Neural cell (in vitro differentiated cells): ENCODE results near the gene CPN1. TPM values are rescaled to one million over a fixed set of nuclear protein-coding genes. Genes with fewer than 3 reads are reported as not detected.

Experiments
- H2AFZ ChIP-seq: fragments of 200-600, 300-800 bp; sonication (generic), shearing (Covaris generic); 2 replicates; pipeline ENCODE4 v1.6.0; 2014; ENCODE audit warnings: low read depth, mild to moderate bottlenecking, antibody characterized with exemption, low read length, moderate library complexity
- H3F3A ChIP-seq: fragments of 200-600 bp; shearing (Covaris generic); 2 replicates; pipeline ENCODE4 v1.6.1; 2016; ENCODE audit warnings: mild to moderate bottlenecking, moderate library complexity, mixed read lengths, antibody characterized with exemption, low read length; ENCODE audit not compliant: insufficient read depth, poor library complexity, severe bottlenecking
- H3K27ac ChIP-seq: fragments of 200-600, 300-800 bp; sonication (generic), shearing (Covaris generic); 2 replicates; pipeline ENCODE4 v1.5.1; 2014; ENCODE audit warnings: mild to moderate bottlenecking, low read length, moderate library complexity
- H3K27me3 ChIP-seq: fragments of 300-800, 200-600 bp; sonication (generic), shearing (Covaris generic); 2 replicates; pipeline ENCODE4 v1.6.0; 2014; ENCODE audit warnings: mild to moderate bottlenecking, low read depth, low read length, moderate library complexity; ENCODE audit not compliant: insufficient read depth
- H3K36me3 ChIP-seq: fragments of 300-800, 200-600 bp; sonication (generic), shearing (Covaris generic); 2 replicates; pipeline ENCODE4 v1.5.1; 2014; ENCODE audit warnings: mild to moderate bottlenecking, antibody characterized with exemption, low read length, moderate library complexity; ENCODE audit not compliant: insufficient read depth
- H3K4me2 ChIP-seq: fragments of 300-800, 200-600 bp; sonication (generic), shearing (Covaris generic); 2 replicates; pipeline ENCODE4 v1.6.0; 2014; ENCODE audit warnings: mild to moderate bottlenecking, low read length
- H3K4me3 ChIP-seq: fragments of 300-800, 200-600 bp; sonication (generic), shearing (Covaris generic); 2 replicates; pipeline ENCODE4 v1.5.1; 2014; ENCODE audit warnings: mild to moderate bottlenecking, low read length, moderate library complexity
- H3K79me2 ChIP-seq: fragments of 200-600 bp; shearing (Covaris generic); replicated peaks from 2 replicates; pipeline ENCODE4 v1.6.0; 2014; ENCODE audit warnings: mild to moderate bottlenecking, low read length, moderate library complexity; ENCODE audit not compliant: insufficient read depth
- H3K9ac ChIP-seq: fragments of 300-800, 200-600 bp; sonication (generic), shearing (Covaris generic); 2 replicates; pipeline ENCODE4 v1.6.1; 2016; ENCODE audit warnings: mild to moderate bottlenecking, low read length, mixed read lengths
- H3K9me2 ChIP-seq: fragments of 200-600 bp; shearing (Covaris generic); 2 replicates; pipeline ENCODE4 v1.6.1; 2016; ENCODE audit warnings: mild to moderate bottlenecking, low read length, mixed read lengths; ENCODE audit not compliant: insufficient read depth
- H3K9me3 ChIP-seq: fragments of 200-600, 300-800 bp; sonication (generic), shearing (Covaris generic); 2 replicates; pipeline ENCODE4 v1.6.1; 2016; ENCODE audit warnings: mild to moderate bottlenecking, mixed run types, low read length, moderate library complexity, mixed read lengths
- H4K20me1 ChIP-seq: fragments of 200-600 bp; shearing (Covaris generic); 2 replicates; pipeline ENCODE4 v1.6.1; 2016; ENCODE audit warnings: mild to moderate bottlenecking, mixed run types; ENCODE audit not compliant: insufficient read depth
- EP300 ChIP-seq: fragments of 450-650 bp; conservative IDR thresholded peaks from 2 replicates; pipeline ENCODE4 v1.6.1; 2014; ENCODE audit warnings: antibody characterized with exemption, mild to moderate bottlenecking, moderate library complexity; ENCODE audit not compliant: poor library complexity, severe bottlenecking
- EZH2 ChIP-seq: fragments of 200-600, 300-800 bp; shearing (Covaris generic), sonication (generic); IDR thresholded peaks from 2 replicates; pipeline ENCODE4 v1.6.1; 2014; ENCODE audit warnings: antibody characterized with exemption, low read length, borderline replicate concordance, mild to moderate bottlenecking; ENCODE audit not compliant: insufficient read depth, poor library complexity, severe bottlenecking
- MXI1 ChIP-seq: fragments of 450-650 bp; conservative IDR thresholded peaks from 2 replicates; pipeline ENCODE4 v1.6.1; 2014; ENCODE audit warnings: antibody characterized with exemption, mild to moderate bottlenecking; ENCODE audit not compliant: poor library complexity, severe bottlenecking
- POLR2AphosphoS5 ChIP-seq: IDR thresholded peaks from 2 replicates; pipeline ENCODE4 v1.6.1; 2012
- RAD21 ChIP-seq: fragments of 450-650 bp; conservative IDR thresholded peaks from 2 replicates; pipeline ENCODE4 v1.6.1; 2014; ENCODE audit warnings: antibody characterized with exemption, mild to moderate bottlenecking, moderate library complexity
- SMC3 ChIP-seq: fragments of 450-650 bp; conservative IDR thresholded peaks from 2 replicates; pipeline ENCODE4 v1.6.1; 2014; ENCODE audit warnings: antibody characterized with exemption, mild to moderate bottlenecking, moderate library complexity; ENCODE audit not compliant: poor library complexity
- TAF1 ChIP-seq: IDR thresholded peaks from 2 replicates; pipeline ENCODE4 v1.6.1; 2012; ENCODE audit warnings: low read depth
- polyA plus RNA-seq: library from polyadenylated mRNA; depleted of rRNA; stranded (reverse); fragments of >200 nt; gene quantifications from 2 replicates; pipeline ENCODE4 v1.2.3, GENCODE V29; 2014
- TF ChIP-seq, protein P1 (sequence below): IDR thresholded peaks from 2 replicates; pipeline ENCODE4 v1.6.1; 2012; ENCODE audit warnings: borderline replicate concordance
- TF ChIP-seq, protein P2 (sequence below): fragments of 450-650 bp; IDR thresholded peaks from 2 replicates; pipeline ENCODE4 v1.5.1; 2014; ENCODE audit warnings: antibody characterized with exemption, mild to moderate bottlenecking, moderate library complexity; ENCODE audit not compliant: poor library complexity, severe bottlenecking

Gene CPN1
- polyA plus RNA-seq, 1 donor from 2014 or later: not detected

DNA sequence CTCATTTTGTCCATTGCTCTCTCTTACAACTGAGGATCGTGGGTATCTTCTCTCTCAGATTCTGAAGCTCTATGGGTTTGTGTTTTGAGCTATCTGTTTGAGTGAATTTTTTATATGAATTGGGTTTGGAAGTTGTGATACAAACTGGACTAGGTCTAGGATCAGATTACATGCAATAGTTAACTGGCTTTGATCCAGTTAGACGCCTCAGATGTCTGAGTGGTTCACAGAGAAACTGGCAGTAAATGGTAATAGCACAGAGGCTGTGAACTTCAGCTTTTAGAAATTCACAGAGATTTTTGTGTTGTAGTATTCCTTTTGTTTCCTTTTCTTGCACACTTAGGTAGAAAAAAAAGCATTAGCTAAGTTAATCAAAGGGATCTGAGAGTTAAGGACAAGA is 59.3 kb downstream of the CPN1 start:
- TF ChIP-seq POLR2AphosphoS5 (no peak), EP300 (no peak), EZH2 (no peak), TAF1 (no peak), RAD21 (no peak), SMC3 (no peak)
- TF ChIP-seq, protein P1, sequence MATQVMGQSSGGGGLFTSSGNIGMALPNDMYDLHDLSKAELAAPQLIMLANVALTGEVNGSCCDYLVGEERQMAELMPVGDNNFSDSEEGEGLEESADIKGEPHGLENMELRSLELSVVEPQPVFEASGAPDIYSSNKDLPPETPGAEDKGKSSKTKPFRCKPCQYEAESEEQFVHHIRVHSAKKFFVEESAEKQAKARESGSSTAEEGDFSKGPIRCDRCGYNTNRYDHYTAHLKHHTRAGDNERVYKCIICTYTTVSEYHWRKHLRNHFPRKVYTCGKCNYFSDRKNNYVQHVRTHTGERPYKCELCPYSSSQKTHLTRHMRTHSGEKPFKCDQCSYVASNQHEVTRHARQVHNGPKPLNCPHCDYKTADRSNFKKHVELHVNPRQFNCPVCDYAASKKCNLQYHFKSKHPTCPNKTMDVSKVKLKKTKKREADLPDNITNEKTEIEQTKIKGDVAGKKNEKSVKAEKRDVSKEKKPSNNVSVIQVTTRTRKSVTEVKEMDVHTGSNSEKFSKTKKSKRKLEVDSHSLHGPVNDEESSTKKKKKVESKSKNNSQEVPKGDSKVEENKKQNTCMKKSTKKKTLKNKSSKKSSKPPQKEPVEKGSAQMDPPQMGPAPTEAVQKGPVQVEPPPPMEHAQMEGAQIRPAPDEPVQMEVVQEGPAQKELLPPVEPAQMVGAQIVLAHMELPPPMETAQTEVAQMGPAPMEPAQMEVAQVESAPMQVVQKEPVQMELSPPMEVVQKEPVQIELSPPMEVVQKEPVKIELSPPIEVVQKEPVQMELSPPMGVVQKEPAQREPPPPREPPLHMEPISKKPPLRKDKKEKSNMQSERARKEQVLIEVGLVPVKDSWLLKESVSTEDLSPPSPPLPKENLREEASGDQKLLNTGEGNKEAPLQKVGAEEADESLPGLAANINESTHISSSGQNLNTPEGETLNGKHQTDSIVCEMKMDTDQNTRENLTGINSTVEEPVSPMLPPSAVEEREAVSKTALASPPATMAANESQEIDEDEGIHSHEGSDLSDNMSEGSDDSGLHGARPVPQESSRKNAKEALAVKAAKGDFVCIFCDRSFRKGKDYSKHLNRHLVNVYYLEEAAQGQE: no peak
- TF ChIP-seq, protein P2, sequence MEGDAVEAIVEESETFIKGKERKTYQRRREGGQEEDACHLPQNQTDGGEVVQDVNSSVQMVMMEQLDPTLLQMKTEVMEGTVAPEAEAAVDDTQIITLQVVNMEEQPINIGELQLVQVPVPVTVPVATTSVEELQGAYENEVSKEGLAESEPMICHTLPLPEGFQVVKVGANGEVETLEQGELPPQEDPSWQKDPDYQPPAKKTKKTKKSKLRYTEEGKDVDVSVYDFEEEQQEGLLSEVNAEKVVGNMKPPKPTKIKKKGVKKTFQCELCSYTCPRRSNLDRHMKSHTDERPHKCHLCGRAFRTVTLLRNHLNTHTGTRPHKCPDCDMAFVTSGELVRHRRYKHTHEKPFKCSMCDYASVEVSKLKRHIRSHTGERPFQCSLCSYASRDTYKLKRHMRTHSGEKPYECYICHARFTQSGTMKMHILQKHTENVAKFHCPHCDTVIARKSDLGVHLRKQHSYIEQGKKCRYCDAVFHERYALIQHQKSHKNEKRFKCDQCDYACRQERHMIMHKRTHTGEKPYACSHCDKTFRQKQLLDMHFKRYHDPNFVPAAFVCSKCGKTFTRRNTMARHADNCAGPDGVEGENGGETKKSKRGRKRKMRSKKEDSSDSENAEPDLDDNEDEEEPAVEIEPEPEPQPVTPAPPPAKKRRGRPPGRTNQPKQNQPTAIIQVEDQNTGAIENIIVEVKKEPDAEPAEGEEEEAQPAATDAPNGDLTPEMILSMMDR: no peak
- no peaks in the 10 kb centered on the region for H3F3A ChIP-seq

DNA sequence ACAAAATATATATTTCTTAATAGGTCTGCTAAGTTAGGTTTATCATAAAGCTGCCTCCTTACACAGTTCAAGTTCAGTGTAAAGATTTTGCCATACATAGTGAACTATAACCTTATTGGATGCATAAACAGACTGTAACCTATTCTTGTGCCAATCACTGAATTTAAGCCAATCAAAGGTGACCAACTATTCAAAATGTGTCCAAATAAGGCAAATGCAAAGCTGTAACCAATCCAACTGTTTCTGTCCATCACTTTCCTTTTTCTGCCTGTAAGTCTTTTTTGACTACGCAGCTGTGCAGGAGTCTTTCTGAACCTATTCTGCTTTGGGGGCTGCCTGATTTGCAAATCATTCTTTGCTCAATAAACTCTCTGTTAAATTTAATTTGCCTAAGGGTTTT is 60.3 kb downstream of the CPN1 start:
- no peak overlapping the region for H3K4me3 ChIP-seq
- H3K36me3 ChIP-seq: no peaks in the 10 kb centered on the region
- H3K27me3 ChIP-seq: no peaks in the 10 kb centered on the region
- no peak overlapping the region for H3K9ac ChIP-seq
- H2AFZ ChIP-seq: no peak overlapping the region
- H3F3A ChIP-seq: no peaks in the 10 kb centered on the region
- H3K9me2 ChIP-seq: no peaks in the 10 kb centered on the region
- no peaks in the 10 kb centered on the region for H3K9me3 ChIP-seq
- no peak for TF ChIP-seq EP300
- TF ChIP-seq, protein P1: no peak
- TF ChIP-seq, protein P2: no peak
- TF ChIP-seq RAD21: no peak
- no peak for TF ChIP-seq SMC3
- no peak for TF ChIP-seq TAF1
- TF ChIP-seq POLR2AphosphoS5: no peak
- TF ChIP-seq EZH2: no peak
- no peak for TF ChIP-seq MXI1
- no peak overlapping the region for H3K27ac ChIP-seq
- no peaks in the 10 kb centered on the region for H4K20me1 ChIP-seq
- H3K4me2 ChIP-seq: no peak overlapping the region
- no peaks in the 10 kb centered on the region for H3K79me2 ChIP-seq

More for the DNA sequence above, 59.3 kb downstream of the CPN1 start:
- Histone ChIP-seq H2AFZ (no peak overlapping the region), H3K9ac (no peak overlapping the region), H3K9me2 (no peaks in the 10 kb centered on the region), H3K4me2 (no peak overlapping the region), H4K20me1 (no peaks in the 10 kb centered on the region), H3K27ac (no peak overlapping the region), H3K9me3 (no peaks in the 10 kb centered on the region), H3K4me3 (no peak overlapping the region), H3K36me3 (no peaks in the 10 kb centered on the region), H3K79me2 (no peaks in the 10 kb centered on the region), H3K27me3 (no peaks in the 10 kb centered on the region)
